ENCODE measurements around the gene PSMC3IP.
"Not testable (repeated sequence)": the region's sequence is repeated elsewhere in the genome, so short reads cannot be mapped to it uniquely, and the experiment has no call there.

Gene PSMC3IP, protein sequence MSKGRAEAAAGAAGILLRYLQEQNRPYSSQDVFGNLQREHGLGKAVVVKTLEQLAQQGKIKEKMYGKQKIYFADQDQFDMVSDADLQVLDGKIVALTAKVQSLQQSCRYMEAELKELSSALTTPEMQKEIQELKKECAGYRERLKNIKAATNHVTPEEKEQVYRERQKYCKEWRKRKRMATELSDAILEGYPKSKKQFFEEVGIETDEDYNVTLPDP

DNA sequence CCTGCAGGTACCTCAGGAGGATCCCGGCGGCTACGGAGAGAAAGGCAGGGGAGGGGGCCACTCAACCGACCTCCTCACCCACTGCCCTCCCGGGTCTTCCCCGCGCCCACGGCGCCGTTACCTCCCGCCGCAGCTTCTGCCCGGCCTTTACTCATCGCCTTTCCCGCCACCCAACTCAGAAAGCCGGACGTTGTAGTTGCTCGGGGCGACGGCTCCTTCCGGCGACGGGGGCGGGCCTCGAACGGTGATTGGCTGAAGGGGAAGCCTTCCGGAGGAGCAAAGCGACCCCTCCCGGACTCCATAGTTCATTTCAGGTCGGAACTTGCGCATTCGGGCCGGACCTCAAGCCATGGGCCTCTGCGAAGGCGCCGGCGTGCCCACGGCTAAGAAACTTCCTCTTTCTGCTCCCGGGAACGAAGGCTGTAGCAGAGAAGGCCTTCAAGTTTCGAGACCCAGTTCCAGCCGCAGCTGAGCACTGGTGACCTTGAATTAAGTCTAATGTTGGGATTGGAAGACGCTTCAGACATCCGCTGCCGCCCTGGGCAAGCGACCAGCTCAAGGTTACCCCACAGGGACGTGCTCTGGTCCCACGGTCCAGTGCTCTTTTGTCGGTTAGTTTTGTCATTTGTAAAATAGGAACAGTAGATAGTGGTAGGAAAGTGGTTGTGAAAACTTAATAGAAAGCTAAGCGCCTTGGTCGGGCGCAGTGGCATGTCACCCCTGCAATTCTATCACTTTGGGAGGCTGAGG is at the start of gene PSMC3IP:
Gene PSMC3IP, minus strand, starts transcription at position 198 of the 750 bp plus-strand sequence. Its CDS starts 43 bp downstream, at position 155.
- TF ChIP-seq, protein P1, sequence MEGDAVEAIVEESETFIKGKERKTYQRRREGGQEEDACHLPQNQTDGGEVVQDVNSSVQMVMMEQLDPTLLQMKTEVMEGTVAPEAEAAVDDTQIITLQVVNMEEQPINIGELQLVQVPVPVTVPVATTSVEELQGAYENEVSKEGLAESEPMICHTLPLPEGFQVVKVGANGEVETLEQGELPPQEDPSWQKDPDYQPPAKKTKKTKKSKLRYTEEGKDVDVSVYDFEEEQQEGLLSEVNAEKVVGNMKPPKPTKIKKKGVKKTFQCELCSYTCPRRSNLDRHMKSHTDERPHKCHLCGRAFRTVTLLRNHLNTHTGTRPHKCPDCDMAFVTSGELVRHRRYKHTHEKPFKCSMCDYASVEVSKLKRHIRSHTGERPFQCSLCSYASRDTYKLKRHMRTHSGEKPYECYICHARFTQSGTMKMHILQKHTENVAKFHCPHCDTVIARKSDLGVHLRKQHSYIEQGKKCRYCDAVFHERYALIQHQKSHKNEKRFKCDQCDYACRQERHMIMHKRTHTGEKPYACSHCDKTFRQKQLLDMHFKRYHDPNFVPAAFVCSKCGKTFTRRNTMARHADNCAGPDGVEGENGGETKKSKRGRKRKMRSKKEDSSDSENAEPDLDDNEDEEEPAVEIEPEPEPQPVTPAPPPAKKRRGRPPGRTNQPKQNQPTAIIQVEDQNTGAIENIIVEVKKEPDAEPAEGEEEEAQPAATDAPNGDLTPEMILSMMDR (conservative IDR thresholded peaks at IDR 0.05): no peak
- peak; percentile 53; the same call in 1 of the 2 replicates for TF ChIP-seq ZFX (IDR thresholded peaks at IDR 0.05)
- peak within 1 kb of the TSS; percentile 84 for H3K27ac ChIP-seq

DNA sequence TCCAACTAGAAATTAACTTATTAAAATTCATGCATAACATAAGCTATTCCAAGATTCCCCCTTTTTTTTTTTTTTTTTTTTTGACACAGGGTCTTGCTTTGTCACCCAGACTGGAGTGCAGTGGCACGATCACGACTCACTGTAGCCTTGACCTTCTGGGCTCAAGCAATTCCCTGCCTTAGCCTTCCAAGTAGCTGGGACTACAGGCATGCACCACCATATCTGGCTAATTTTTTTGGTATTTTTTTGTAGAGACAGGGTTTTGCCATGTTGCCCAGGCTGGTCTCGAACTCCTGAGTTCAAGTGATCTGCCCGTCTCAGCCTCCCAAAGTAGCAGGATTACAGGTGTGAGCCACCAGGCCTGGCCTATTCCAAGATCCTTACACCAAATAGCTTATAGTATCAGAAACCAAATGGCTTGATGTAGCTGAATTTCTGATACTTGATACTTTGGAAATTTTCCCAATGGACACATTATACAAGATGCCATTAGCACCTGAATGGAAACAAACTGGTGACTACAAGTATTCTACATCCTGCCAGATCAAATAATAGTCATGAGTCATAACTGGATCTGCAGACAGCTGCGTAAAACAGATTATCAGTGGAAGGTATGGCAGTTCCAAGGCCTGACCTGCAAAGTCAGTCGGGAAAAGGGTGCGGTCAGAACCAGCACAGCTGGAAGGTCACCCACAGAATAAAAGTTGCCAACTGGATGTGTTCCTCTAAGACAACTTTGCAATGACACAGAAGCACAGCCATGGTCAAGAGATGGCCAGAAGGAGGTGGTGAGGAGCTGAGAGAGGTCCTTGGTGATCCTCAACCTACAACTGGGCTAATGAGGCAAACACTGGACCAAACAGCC is 46.4 kb upstream of the PSMC3IP start:
- peak overlapping the region; percentile 37 for H3K27ac ChIP-seq
- TF ChIP-seq ZFX (IDR thresholded peaks at IDR 0.05): no peak
- TF ChIP-seq, protein P1 (conservative IDR thresholded peaks at IDR 0.05): no peak

DNA sequence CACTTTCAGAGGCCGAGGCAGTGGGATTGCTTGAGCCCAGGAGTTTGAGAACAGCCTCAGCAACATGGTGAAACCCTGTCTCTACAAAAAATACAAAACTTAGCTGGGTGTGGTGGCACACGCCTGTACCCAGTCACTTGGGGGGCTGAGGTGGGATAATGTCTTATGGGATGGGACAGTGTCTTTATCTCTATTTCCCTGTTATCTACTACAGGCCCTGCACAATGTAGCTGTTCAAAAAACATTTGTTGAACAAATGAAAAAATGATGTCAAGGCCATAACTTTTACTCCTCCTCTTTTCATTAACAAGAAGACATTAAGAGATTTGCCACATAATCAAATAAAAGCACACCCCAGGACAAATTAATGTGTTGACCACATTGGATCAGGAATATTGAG is 45.7 kb upstream of the PSMC3IP start:
- TF ChIP-seq ZFX (IDR thresholded peaks at IDR 0.05): no peak
- TF ChIP-seq, protein P1 (conservative IDR thresholded peaks at IDR 0.05): no peak
- H3K27ac ChIP-seq: no peak overlapping the region

DNA sequence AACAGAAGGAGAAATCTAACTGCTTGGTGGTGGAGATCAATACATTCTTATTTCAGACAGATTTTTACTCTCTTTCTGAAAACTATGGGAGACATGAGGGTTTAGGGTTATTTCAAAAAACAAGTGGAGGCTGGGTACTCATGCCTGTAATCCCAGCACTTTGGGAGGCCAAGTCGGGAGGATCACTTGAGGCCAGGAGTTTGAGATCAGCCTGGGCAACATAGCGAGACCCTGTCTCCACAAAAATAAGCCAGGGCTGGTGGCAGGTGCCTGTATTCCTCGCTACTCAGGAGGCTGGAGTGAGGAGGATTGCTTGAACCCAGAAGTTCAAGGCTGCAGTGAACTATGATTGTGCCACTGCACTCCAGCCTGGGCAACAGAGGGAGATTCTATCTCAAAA is 44.5 kb upstream of the PSMC3IP start:
- H3K27ac ChIP-seq: not testable (repeated sequence)

DNA sequence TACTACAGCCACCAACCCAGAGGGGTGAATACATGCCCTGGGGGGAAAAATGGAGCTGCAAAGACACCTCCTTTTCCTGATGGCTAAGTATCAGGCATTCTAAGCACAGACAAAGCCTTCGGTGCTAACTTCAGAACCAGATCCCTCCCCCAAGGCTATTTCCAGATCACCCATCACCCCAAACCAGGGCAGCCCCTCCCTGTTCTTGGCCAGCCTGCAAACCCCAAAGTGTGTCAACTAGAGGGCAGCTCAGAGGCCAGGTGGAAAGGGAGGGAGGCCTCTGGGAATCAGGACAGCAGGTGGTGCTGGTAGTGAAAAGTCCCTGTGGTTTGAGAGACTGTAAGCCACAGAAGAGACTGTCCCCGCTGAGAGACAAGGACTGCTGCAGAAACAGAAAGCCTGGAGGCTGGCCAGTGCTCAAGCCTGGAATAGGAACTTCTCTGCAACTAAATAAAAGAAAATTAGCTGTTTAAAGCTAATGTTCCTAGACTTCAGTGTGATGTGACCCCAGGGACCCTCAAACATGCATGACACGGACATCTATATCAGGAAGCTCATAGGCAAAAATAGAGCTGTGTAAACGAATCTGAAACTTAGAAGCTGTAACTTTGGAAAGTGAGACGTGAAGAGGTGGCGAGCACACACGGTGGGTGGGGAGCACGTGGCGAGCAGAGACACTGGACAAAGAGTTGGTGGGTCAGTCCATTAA is 41.1 kb upstream of the PSMC3IP start:
- H3K27ac ChIP-seq: no peak overlapping the region
- TF ChIP-seq, protein P1 (conservative IDR thresholded peaks at IDR 0.05): no peak
- no peak for TF ChIP-seq ZFX (IDR thresholded peaks at IDR 0.05)

DNA sequence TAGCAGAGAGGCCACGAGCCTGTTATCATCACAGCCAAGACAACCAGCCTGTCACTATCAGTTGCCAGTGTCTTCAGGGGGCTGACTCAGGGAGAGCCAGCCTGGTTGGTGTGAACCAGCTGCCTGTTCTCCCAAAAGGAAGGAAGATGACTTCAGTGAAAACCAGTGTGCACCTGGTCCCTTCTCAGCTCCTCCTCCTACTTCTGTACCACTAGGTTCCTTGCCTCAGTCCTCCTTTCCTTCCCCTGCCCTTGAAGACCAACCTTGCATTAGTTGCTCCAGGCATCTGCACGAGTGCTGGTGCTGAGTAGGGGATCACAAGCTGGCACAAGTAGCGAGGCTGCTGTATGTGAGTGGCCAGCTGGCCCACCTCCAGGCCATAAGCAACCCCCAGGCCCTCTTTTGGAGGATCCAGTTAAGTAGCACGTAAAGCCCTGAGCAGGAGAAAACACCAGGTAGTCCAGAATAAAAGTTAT is 40.5 kb upstream of the PSMC3IP start:
- H3K27ac ChIP-seq: no peak overlapping the region
- TF ChIP-seq, protein P1 (conservative IDR thresholded peaks at IDR 0.05): no peak
- TF ChIP-seq ZFX (IDR thresholded peaks at IDR 0.05): no peak

DNA sequence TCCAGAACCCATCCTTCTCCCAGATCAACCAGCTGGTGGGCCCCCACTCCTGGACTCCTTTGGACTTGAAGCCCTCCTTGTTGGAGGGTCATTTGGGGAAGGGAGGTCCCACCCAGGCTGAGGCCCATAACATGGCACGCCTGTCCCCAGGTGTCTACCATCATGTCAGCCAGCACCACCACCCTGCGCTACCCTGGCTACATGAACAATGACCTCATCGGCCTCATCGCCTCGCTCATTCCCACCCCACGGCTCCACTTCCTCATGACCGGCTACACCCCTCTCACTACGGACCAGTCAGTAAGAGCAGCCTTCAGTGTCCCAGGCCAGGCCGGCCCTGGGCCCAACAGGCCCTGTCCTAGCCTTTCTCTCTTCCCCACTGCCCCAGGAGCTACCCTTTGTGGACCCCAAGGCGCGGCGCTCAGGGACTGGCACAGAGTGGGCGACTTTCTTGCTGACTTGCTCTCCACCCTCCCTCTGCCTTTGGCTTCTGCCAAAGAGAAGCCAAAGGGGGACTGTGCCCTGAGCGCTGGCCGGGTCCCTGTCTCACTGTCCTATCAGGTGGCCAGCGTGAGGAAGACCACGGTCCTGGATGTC is 36.3 kb upstream of the PSMC3IP start:
- no peak overlapping the region for H3K27ac ChIP-seq
- no peak for TF ChIP-seq ZFX (IDR thresholded peaks at IDR 0.05)
- TF ChIP-seq, protein P1 (conservative IDR thresholded peaks at IDR 0.05): no peak

Measured in C4-2B (cell line).